Progenitor cell of endocrine pancreas (in vitro differentiated cells): ENCODE results near the gene TTC32. TPM values are rescaled to one million over a fixed set of nuclear protein-coding genes. Genes with fewer than 3 reads are reported as not detected.

Experiments used
- DNase-seq: peaks from one replicate; pipeline ENCODE4 v3.0.0; 2021; ENCODE audit warnings: low spot score; ENCODE audit not compliant: unreplicated experiment
- H3K27ac Mint-ChIP-seq: 2 replicates; pipeline ENCODE4 v1.8.0; 2021; ENCODE audit warnings: mild to moderate bottlenecking, moderate library complexity, mixed read lengths
- H3K27me3 Mint-ChIP-seq: 2 replicates; pipeline ENCODE4 v1.8.0; 2021; ENCODE audit warnings: mixed read lengths
- H3K36me3 Mint-ChIP-seq: 2 replicates; pipeline ENCODE4 v1.8.0; 2022; ENCODE audit warnings: mixed read lengths; ENCODE audit not compliant: insufficient read depth
- H3K4me1 Mint-ChIP-seq: 2 replicates; pipeline ENCODE4 v1.8.0; 2021; ENCODE audit warnings: low read depth, mixed read lengths
- H3K4me3 Mint-ChIP-seq: 2 replicates; pipeline ENCODE4 v1.8.0; 2021; ENCODE audit warnings: low read depth, mild to moderate bottlenecking, moderate library complexity, mixed read lengths
- H3K9me3 Mint-ChIP-seq: 2 replicates; pipeline ENCODE4 v1.8.0; 2021; ENCODE audit warnings: low read depth, mixed read lengths
- total RNA-seq: library from RNA; stranded (reverse); gene quantifications from 2 replicates; pipeline ENCODE4 v1.2.1, GENCODE V29; 2021
- TF ChIP-seq, protein P1 (sequence below): fragments of 200-600 bp; sonication (generic); IDR thresholded peaks from one replicate; pipeline ENCODE4 v1.5.0; 2021; ENCODE audit warnings: antibody characterized with exemption, mild to moderate bottlenecking; ENCODE audit not compliant: unreplicated experiment

TTC32 gene
- total RNA-seq, 1 donor from 2014 or later, result 15.6 TPM

DNA sequence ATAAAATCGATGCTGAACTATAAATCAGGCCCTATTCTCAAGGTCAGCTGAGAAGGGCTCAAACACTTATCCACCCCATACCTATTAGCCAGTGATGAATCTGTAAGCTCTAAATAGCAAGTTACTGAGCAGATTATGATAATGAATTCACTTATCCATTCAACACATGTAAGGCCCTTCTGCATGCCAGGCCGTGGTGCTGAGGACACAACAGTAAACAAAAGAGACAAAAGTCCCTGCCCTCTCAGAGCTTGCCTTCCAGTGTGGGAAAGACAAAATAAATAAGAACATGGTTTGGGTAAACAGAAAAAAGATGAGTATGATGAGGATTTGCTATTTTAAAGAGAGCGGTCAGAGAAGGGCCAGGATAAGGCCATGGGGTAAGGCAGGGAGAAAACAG, 11.7 kb downstream of the TTC32 start:
- DNase-seq, result no peak
- peaks cover 2% of the 10 kb centered on the region for H3K4me1 Mint-ChIP-seq
- no peak overlapping the region for H3K27ac Mint-ChIP-seq
- no peaks in the 10 kb centered on the region for H3K9me3 Mint-ChIP-seq
- H3K4me3 Mint-ChIP-seq, result no peak overlapping the region
- TF ChIP-seq, protein P1, sequence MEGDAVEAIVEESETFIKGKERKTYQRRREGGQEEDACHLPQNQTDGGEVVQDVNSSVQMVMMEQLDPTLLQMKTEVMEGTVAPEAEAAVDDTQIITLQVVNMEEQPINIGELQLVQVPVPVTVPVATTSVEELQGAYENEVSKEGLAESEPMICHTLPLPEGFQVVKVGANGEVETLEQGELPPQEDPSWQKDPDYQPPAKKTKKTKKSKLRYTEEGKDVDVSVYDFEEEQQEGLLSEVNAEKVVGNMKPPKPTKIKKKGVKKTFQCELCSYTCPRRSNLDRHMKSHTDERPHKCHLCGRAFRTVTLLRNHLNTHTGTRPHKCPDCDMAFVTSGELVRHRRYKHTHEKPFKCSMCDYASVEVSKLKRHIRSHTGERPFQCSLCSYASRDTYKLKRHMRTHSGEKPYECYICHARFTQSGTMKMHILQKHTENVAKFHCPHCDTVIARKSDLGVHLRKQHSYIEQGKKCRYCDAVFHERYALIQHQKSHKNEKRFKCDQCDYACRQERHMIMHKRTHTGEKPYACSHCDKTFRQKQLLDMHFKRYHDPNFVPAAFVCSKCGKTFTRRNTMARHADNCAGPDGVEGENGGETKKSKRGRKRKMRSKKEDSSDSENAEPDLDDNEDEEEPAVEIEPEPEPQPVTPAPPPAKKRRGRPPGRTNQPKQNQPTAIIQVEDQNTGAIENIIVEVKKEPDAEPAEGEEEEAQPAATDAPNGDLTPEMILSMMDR, result no peak
- H3K27me3 Mint-ChIP-seq, result no peaks in the 10 kb centered on the region
- peaks cover 2% of the 10 kb centered on the region for H3K36me3 Mint-ChIP-seq

DNA sequence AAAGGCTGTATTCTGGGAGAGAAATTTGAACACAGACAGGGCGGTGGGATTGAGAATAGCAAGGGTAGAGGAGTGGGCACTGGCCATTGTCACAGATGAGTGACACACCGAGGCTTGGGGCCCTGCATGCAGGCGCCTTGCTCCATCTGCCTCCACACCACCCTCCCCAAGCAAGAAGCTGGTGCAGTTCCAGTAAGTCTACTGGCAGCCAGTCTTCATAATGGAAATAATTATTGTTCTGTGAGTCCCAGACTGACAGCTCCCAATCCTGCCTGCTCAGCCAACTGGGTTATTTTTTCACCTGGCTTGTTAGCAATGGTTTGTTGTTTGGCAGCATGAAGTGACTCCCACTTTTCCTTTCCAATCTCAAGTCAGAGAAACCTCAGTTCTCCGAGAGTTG, 13.0 kb downstream of the TTC32 start:
- no peak overlapping the region for H3K4me3 Mint-ChIP-seq
- TF ChIP-seq, protein P1, result no peak
- H3K36me3 Mint-ChIP-seq, result peaks cover 2% of the 10 kb centered on the region
- no peaks in the 10 kb centered on the region for H3K27me3 Mint-ChIP-seq
- no peak overlapping the region for H3K27ac Mint-ChIP-seq
- DNase-seq, result no peak
- H3K4me1 Mint-ChIP-seq, result no peaks in the 10 kb centered on the region
- no peaks in the 10 kb centered on the region for H3K9me3 Mint-ChIP-seq

DNA sequence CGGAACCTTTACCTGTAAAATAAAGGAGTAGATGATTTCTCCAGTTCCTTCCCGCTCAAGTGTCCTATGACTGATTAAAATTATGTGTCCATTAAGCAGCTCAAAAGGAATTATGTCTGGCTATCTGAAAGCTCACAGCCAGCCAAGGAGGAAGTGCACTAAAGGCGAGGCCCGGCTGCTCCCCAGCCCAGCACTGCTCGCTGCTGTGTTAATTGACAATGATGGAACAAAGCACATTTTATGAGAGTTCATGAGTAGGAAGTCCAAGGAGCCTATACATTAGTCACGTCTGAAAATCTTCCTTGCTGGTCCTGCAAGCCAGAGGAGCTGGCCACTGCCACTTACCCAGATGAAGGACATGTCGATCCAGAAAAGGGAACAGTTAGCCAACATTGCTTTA, 14.3 kb downstream of the TTC32 start:
- Mint-ChIP-seq H3K27ac (no peak overlapping the region), H3K4me1 (no peaks in the 10 kb centered on the region), H3K4me3 (no peak overlapping the region), H3K9me3 (no peaks in the 10 kb centered on the region), H3K27me3 (no peaks in the 10 kb centered on the region), H3K36me3 (peaks cover 2% of the 10 kb centered on the region)
- DNase-seq, result no peak
- TF ChIP-seq, protein P1, result no peak

DNA sequence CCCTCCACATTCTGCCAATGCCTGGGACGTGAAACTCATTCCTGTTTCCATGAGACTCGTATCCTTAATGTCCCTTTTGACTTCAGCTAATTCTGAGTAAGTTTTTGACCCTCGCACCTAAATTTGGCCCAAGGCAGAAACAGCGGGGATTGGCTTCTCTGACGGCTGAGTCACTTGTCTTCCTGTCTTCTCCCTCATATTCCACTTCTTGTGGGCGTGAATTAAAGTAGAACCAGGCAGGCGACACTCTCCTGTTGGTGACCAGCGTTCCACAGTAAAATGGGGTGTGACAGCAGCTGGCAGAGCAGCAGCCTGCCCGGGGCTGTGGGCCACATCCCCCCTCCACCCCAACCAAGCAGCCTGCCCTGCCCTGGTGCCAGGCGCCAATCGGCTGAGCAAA, 15.5 kb downstream of the TTC32 start:
- Mint-ChIP-seq H3K9me3 (no peaks in the 10 kb centered on the region), H3K4me1 (no peaks in the 10 kb centered on the region), H3K4me3 (no peak overlapping the region), H3K27me3 (no peaks in the 10 kb centered on the region), H3K27ac (no peak overlapping the region), H3K36me3 (peaks cover 2% of the 10 kb centered on the region)
- DNase-seq, result no peak
- TF ChIP-seq, protein P1, result no peak

DNA sequence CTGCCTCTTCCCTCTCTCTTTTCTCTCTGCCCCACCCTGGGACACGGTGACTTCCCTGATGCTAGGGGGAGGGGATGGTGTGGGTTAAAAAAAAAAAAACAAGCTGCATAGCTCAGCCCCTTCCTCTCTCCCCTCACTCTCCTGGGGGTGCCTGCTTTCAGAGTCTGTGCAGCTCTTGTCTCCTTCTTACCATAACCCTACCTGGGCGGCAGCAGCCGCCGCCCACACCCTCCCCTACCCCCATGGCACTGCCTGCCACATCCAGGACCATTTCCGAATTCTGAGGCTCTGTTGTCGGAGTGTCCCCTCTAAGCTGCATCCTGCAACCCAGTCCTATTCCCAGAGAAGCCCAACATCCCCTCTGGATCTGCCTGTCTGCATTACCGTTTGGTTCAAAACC, 16.0 kb downstream of the TTC32 start:
- H3K9me3 Mint-ChIP-seq, result no peaks in the 10 kb centered on the region
- H3K4me1 Mint-ChIP-seq, result no peaks in the 10 kb centered on the region
- no peaks in the 10 kb centered on the region for H3K27me3 Mint-ChIP-seq
- H3K36me3 Mint-ChIP-seq, result peaks cover 2% of the 10 kb centered on the region
- H3K27ac Mint-ChIP-seq, result no peak overlapping the region
- no peak for DNase-seq
- TF ChIP-seq, protein P1, result no peak
- no peak overlapping the region for H3K4me3 Mint-ChIP-seq
